K562 (cell line): ENCODE results near the gene FAM131C.

Experiments
- MTA2 ChIP-seq: fragments of 450-650 bp; IDR thresholded peaks from 2 replicates; pipeline ENCODE4 v1.6.1; 2016; ENCODE audit warnings: low read depth
- TF ChIP-seq, protein P1 (sequence below): sonication (generic); formaldehyde crosslinking; IDR thresholded peaks from 2 replicates; pipeline ENCODE4 v1.9.0; 2022; ENCODE audit warnings: mild to moderate bottlenecking, missing genetic modification reagents

DNA sequence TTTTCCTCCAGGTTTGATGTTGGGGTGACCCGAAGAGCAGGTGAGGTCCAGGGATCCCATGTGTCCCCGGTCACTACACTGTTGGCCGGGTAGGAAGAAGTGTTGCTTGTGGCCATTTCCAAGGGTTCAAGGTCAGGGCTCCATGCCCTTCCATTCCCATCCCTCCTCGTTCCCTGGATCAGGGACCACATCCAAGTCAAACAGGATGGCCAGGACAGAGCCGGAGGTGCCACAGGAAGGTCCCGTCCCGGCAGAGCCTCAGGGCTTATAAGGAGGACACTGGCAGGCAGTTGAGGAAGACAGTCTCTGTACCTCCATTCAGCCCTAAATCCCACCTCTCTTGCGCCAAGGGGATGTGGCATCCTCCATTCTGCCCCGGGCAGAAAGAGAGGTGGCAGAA, 22.0 kb upstream of the FAM131C start:
- TF ChIP-seq, protein P1, sequence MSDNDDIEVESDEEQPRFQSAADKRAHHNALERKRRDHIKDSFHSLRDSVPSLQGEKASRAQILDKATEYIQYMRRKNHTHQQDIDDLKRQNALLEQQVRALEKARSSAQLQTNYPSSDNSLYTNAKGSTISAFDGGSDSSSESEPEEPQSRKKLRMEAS (CRISPR knock-in tag), result no peak
- TF ChIP-seq MTA2, result no peak
